Thoracic aorta (tissue), 2 donors: ENCODE results near the gene NRXN3. TPM values are rescaled to one million over a fixed set of nuclear protein-coding genes. Genes with fewer than 3 reads are reported as not detected.

Experiments
- ATAC-seq: fragments of 150-250 bp; one replicate; pipeline ENCODE4 v1.8.0; 2017; ENCODE audit warnings: low read depth; ENCODE audit not compliant: insufficient number of reproducible peaks, low FRiP score
- DNase-seq: peaks from one replicate; pipeline ENCODE4 v3.0.0-alpha.2; 2020; ENCODE audit warnings: low spot score
- H3K27ac ChIP-seq, 2 donors: fragments of 200-600 bp; sonication (generic); 1 replicate in 1 of 2; 2 replicates in 1 of 2; pipeline ENCODE4 v1.5.1; 2016; ENCODE audit warnings: mild to moderate bottlenecking in 2 of 2, moderate library complexity in 2 of 2
- H3K27me3 ChIP-seq: fragments of 200-600 bp; sonication (generic); replicated peaks from 2 replicates; pipeline ENCODE4 v1.6.0; 2016; ENCODE audit warnings: mild to moderate bottlenecking; ENCODE audit not compliant: insufficient read depth
- H3K36me3 ChIP-seq: fragments of 200-600 bp; sonication (generic); one replicate; pipeline ENCODE4 v1.5.1; 2016
- H3K4me1 ChIP-seq, 2 donors: fragments of 200-600 bp; sonication (generic); 1 replicate in 1 of 2; 2 replicates in 1 of 2; pipeline versions ENCODE4 v1.5.1 to v1.6.0; 2016; ENCODE audit warnings: low read depth in 2 of 2, mild to moderate bottlenecking in 1 of 2; ENCODE audit not compliant: control insufficient read depth in 1 of 2
- H3K4me3 ChIP-seq: fragments of 200-600 bp; sonication (generic); 2 replicates; pipeline ENCODE4 v1.5.1; 2016; ENCODE audit warnings: mild to moderate bottlenecking
- H3K9me3 ChIP-seq: fragments of 200-600 bp; sonication (generic); 2 replicates; pipeline ENCODE4 v1.5.1; 2016
- total RNA-seq, 2 donors: library from RNA; depleted of rRNA; stranded (reverse); fragments of >200 nt; gene quantifications; one replicate each; pipeline versions ENCODE4 v1.1.0 to v1.2.3, GENCODE V29; 2016
- TF ChIP-seq, protein P1 (sequence below): fragments of 200-600 bp; sonication (generic); IDR thresholded peaks from one replicate; pipeline ENCODE4 v1.5.1; 2019; ENCODE audit warnings: antibody characterized with exemption

Gene NRXN3
- total RNA-seq, 2 donors from 2014 or later, result 5.6 to 33.3 TPM

DNA sequence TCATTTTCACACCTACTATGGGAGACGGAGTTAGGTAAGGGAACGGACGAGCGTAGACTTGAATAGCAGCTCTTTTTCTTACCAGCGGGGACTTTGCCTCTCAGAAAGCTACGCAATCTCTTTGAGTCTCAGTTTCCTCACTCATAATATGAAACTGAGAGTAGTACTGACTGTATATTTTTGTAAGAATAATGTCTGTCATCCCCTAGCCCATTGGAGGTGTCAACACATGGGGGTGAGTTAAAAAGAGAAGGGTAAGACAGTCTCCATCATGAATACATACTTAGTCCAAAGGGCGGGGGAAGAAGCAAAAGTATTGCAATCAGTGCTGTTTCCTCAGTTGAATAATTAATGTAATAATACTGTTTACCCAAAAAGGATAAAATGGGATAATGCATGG, 592.2 kb downstream of the NRXN3 start:
- Histone ChIP-seq H3K27ac (no peak overlapping the region), H3K36me3 (no peaks in the 10 kb centered on the region), H3K4me1 (no peaks in the 10 kb centered on the region), H3K27me3 (no peaks in the 10 kb centered on the region), H3K4me3 (no peak overlapping the region), H3K9me3 (no peaks in the 10 kb centered on the region)
- TF ChIP-seq, protein P1, sequence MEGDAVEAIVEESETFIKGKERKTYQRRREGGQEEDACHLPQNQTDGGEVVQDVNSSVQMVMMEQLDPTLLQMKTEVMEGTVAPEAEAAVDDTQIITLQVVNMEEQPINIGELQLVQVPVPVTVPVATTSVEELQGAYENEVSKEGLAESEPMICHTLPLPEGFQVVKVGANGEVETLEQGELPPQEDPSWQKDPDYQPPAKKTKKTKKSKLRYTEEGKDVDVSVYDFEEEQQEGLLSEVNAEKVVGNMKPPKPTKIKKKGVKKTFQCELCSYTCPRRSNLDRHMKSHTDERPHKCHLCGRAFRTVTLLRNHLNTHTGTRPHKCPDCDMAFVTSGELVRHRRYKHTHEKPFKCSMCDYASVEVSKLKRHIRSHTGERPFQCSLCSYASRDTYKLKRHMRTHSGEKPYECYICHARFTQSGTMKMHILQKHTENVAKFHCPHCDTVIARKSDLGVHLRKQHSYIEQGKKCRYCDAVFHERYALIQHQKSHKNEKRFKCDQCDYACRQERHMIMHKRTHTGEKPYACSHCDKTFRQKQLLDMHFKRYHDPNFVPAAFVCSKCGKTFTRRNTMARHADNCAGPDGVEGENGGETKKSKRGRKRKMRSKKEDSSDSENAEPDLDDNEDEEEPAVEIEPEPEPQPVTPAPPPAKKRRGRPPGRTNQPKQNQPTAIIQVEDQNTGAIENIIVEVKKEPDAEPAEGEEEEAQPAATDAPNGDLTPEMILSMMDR, result no peak
- no peak for DNase-seq
- no peak for ATAC-seq

DNA sequence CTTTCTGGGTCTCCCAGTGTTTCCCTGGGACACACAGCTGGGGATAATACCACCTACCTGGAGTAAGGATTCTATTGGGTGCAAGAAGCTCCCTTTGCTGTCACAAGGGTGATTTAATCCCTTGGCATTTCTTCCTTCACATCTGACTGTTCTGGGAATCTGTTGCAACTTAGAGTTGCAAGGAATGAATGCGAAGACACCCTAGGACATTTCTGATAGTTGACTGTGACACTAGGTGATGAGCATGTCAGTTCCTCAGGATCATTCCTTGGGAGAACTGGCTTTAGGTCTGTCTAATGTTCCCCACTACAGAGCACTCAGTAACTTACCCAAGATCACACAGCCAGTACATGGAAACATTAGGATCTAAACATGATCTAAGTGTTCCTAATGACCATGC, 593.6 kb downstream of the NRXN3 start:
- no peaks in the 10 kb centered on the region for H3K4me1 ChIP-seq
- DNase-seq (no peak), ATAC-seq (no peak)
- no peak overlapping the region for H3K27ac ChIP-seq
- no peaks in the 10 kb centered on the region for H3K36me3 ChIP-seq
- no peaks in the 10 kb centered on the region for H3K9me3 ChIP-seq
- H3K27me3 ChIP-seq, result no peaks in the 10 kb centered on the region
- no peak overlapping the region for H3K4me3 ChIP-seq
- TF ChIP-seq, protein P1, result no peak

DNA sequence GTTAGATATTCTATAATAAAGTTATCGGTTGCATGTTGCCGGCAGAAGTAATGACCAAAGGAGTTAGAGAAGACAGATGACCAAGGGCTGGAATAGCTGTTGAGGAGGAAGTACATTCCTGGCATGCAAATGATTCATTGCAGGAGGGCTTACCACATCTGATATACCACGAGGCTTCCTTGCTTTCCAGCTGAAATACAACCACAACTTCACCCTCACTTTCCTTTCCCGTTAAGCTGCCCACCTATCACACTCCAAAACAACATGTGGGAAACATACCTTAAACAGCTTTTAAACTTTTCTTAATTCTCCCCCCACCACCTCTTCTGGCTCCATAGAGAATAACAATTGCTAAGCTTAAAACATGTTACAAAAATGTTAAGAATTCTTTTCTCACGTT, 594.1 kb downstream of the NRXN3 start:
- Histone ChIP-seq H3K27me3 (no peaks in the 10 kb centered on the region), H3K4me3 (no peak overlapping the region), H3K36me3 (no peaks in the 10 kb centered on the region), H3K27ac (no peak overlapping the region), H3K4me1 (no peaks in the 10 kb centered on the region), H3K9me3 (no peaks in the 10 kb centered on the region)
- no peak for DNase-seq
- TF ChIP-seq, protein P1, result no peak
- ATAC-seq, result no peak

DNA sequence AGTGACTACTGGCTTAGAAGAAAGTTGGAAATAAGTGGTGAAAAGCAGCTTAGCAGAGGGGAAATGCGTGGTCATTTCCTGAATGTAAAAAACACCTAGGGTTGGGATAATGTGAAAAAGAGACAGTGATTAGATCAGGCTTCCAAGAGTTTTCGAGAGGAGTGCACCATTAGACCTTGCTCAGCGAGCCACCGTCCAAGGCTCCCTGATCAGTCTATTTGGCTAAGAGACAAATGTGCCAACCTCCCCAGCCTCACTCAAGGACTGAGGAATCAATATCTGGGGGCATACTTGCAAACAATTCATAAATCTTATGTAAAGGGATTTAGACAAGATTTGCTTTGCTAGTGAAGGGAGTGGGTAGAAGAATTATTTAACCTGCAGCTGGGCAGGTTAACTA, 594.5 kb downstream of the NRXN3 start:
- TF ChIP-seq, protein P1, result no peak
- no peak overlapping the region for H3K4me3 ChIP-seq
- H3K9me3 ChIP-seq, result no peaks in the 10 kb centered on the region
- no peaks in the 10 kb centered on the region for H3K36me3 ChIP-seq
- ATAC-seq (no peak), DNase-seq (no peak)
- H3K27me3 ChIP-seq, result no peaks in the 10 kb centered on the region
- no peaks in the 10 kb centered on the region for H3K4me1 ChIP-seq
- no peak overlapping the region for H3K27ac ChIP-seq

DNA sequence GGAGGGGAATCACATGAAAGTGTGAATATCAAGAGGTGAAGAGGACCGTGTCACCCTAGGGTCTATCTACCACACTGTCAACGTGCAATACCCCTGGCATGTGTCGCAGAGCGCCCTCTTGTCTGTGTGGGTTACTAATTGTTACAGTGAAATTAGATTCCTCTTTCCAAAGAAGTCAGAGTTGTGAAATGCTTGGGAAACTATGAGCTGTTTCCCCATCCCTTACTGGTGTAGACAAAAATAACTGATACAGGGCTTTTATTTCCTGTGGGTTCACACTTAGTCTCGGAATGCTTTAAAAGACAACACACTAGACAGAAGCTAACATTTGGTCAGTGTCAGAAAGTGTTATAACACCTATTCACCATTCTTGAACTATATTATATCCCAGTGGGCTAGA, 597.3 kb downstream of the NRXN3 start:
- Histone ChIP-seq H3K27me3 (no peaks in the 10 kb centered on the region), H3K4me3 (no peak overlapping the region), H3K9me3 (no peaks in the 10 kb centered on the region), H3K4me1 (no peaks in the 10 kb centered on the region), H3K36me3 (no peaks in the 10 kb centered on the region), H3K27ac (no peak overlapping the region)
- no peak for DNase-seq
- TF ChIP-seq, protein P1, result no peak
- no peak for ATAC-seq
